Liver (tissue), 9 donors: ENCODE data around the gene ORC2. TPM values are rescaled to one million over a fixed set of nuclear protein-coding genes. Genes with fewer than 3 reads are reported as not detected.

ENCODE experiments used
- DNase-seq: peaks from one replicate; pipeline ENCODE4 v3.0.0-alpha.2; 2017; ENCODE audit warnings: low spot score
- H3K27ac ChIP-seq, 2 donors: one replicate each; pipeline ENCODE4 v1.7.0; 2013; ENCODE audit warnings: inconsistent platforms in 2 of 2, low read length in 2 of 2, control low read depth in 1 of 2, low read depth in 1 of 2, mild to moderate bottlenecking in 1 of 2
- H3K27me3 ChIP-seq, 4 donors: one replicate each; pipeline versions ENCODE4 v1.6.1 to v1.7.0; 2013; ENCODE audit warnings: low read length in 3 of 4, inconsistent platforms in 1 of 4, mild to moderate bottlenecking in 1 of 4, moderate library complexity in 1 of 4; ENCODE audit not compliant: control insufficient read depth in 4 of 4, insufficient read depth in 4 of 4
- H3K36me3 ChIP-seq, 4 donors: one replicate each; pipeline versions ENCODE4 v1.6.1 to v1.7.0; 2013; ENCODE audit warnings: low read length in 3 of 4, mild to moderate bottlenecking in 3 of 4, low read depth in 1 of 4, moderate library complexity in 1 of 4; ENCODE audit not compliant: control insufficient read depth in 4 of 4, insufficient read depth in 3 of 4
- H3K4me1 ChIP-seq, 4 donors: one replicate each; pipeline versions ENCODE4 v1.6.1 to v1.7.0; 2013; ENCODE audit warnings: low read length in 3 of 4, mild to moderate bottlenecking in 3 of 4, moderate library complexity in 1 of 4; ENCODE audit not compliant: control insufficient read depth in 4 of 4, insufficient read depth in 4 of 4
- H3K4me3 ChIP-seq, 3 donors: one replicate each; pipeline versions ENCODE4 v1.6.1 to v1.7.0; 2013; ENCODE audit warnings: low read length in 3 of 3, control low read depth in 1 of 3, low read depth in 1 of 3, mild to moderate bottlenecking in 1 of 3
- H3K9ac ChIP-seq, 2 donors: one replicate each; pipeline ENCODE4 v1.7.0; 2013; ENCODE audit warnings: low read length in 2 of 2, mild to moderate bottlenecking in 2 of 2, moderate library complexity in 2 of 2, control low read depth in 1 of 2, low read depth in 1 of 2
- H3K9me3 ChIP-seq, 4 donors: one replicate each; pipeline versions ENCODE4 v1.6.1 to v1.7.0; 2013; ENCODE audit warnings: low read length in 3 of 4; ENCODE audit not compliant: control insufficient read depth in 4 of 4
- ATF3 ChIP-seq: IDR thresholded peaks from 2 replicates; pipeline ENCODE4 v1.6.1; 2016; ENCODE audit warnings: antibody characterized with exemption
- CTCF ChIP-seq: fragments of 150-350 bp; IDR thresholded peaks from 2 replicates; pipeline ENCODE4 v1.5.1; 2017; ENCODE audit warnings: improper control_type of control experiment, low read depth, low read length; ENCODE audit not compliant: missing input control
- EGR1 ChIP-seq, 2 donors: IDR thresholded peaks; 2 replicates each; pipeline ENCODE4 v1.6.1; 2016 to 2018; ENCODE audit warnings: antibody characterized with exemption in 2 of 2, low read depth in 2 of 2
- FOXA1 ChIP-seq: IDR thresholded peaks from 2 replicates; pipeline ENCODE4 v1.6.1; 2016; ENCODE audit warnings: antibody characterized with exemption
- FOXA2 ChIP-seq: IDR thresholded peaks from 2 replicates; pipeline ENCODE4 v1.6.1; 2016; ENCODE audit warnings: antibody characterized with exemption
- GABPA ChIP-seq, 2 donors: IDR thresholded peaks in 1 of 2; conservative IDR thresholded peaks in 1 of 2; 2 replicates each; pipeline ENCODE4 v1.6.1; 2016; ENCODE audit warnings: antibody characterized with exemption in 2 of 2, mild to moderate bottlenecking in 1 of 2, moderate library complexity in 1 of 2
- HNF4A ChIP-seq, 2 donors: conservative IDR thresholded peaks; 2 replicates each; pipeline ENCODE4 v1.6.1; 2016; ENCODE audit warnings: antibody characterized with exemption in 2 of 2, mild to moderate bottlenecking in 2 of 2
- HNF4G ChIP-seq: IDR thresholded peaks from 2 replicates; pipeline ENCODE4 v1.6.1; 2016; ENCODE audit warnings: antibody characterized with exemption
- JUND ChIP-seq, 2 donors: IDR thresholded peaks; 2 replicates each; pipeline ENCODE4 v1.6.1; 2016; ENCODE audit warnings: antibody characterized with exemption in 2 of 2
- MAX ChIP-seq: IDR thresholded peaks from 2 replicates; pipeline ENCODE4 v1.6.1; 2016; ENCODE audit warnings: antibody characterized with exemption
- NR2F2 ChIP-seq: IDR thresholded peaks from 2 replicates; pipeline ENCODE4 v1.6.1; 2016; ENCODE audit warnings: antibody characterized with exemption
- RAD21 ChIP-seq, 2 donors: IDR thresholded peaks; 2 replicates each; pipeline ENCODE4 v1.6.1; 2016; ENCODE audit warnings: antibody characterized with exemption in 2 of 2, mild to moderate bottlenecking in 2 of 2
- REST ChIP-seq: IDR thresholded peaks from 2 replicates; pipeline ENCODE4 v1.6.1; 2016; ENCODE audit warnings: antibody characterized with exemption, mild to moderate bottlenecking
- RXRA ChIP-seq, 2 donors: IDR thresholded peaks; 2 replicates each; pipeline ENCODE4 v1.6.1; 2017 to 2018; ENCODE audit warnings: antibody characterized with exemption in 2 of 2, mild to moderate bottlenecking in 1 of 2
- SP1 ChIP-seq: IDR thresholded peaks from 2 replicates; pipeline ENCODE4 v1.6.1; 2018; ENCODE audit warnings: antibody characterized with exemption, mild to moderate bottlenecking
- TAF1 ChIP-seq: conservative IDR thresholded peaks from 2 replicates; pipeline ENCODE4 v1.6.1; 2016; ENCODE audit warnings: antibody characterized with exemption, mild to moderate bottlenecking
- YY1 ChIP-seq: IDR thresholded peaks from 2 replicates; pipeline ENCODE4 v1.6.1; 2016; ENCODE audit warnings: antibody characterized with exemption, mild to moderate bottlenecking
- ZBTB33 ChIP-seq: IDR thresholded peaks from 2 replicates; pipeline ENCODE4 v1.6.1; 2016; ENCODE audit warnings: antibody characterized with exemption
- WGBS: extraction: QIAGEN DNeasy Blood & Tissue Kit; methylation state at CpG from one replicate; pipeline ENCODE4 v1.1.7; 2013; 5-methylcytosine and 5-hydroxymethylcytosine counted together
- polyA plus RNA-seq, 2 donors: library from polyadenylated mRNA; stranded (reverse) in 1 of 2; unstranded in 1 of 2; fragments of 200-250 nt in 1 of 2; fragments of >200 nt in 1 of 2; fragmentation: Nextera tagmentation in 1 of 2; extraction: Ambion mirVana in 1 of 2; gene quantifications; one replicate each; pipeline versions ENCODE4 v1.2.1 to v1.2.3, GENCODE V29; 2013 to 2015
- total RNA-seq, 2 donors: library from RNA; depleted of rRNA; stranded (reverse); fragments of >200 nt; gene quantifications; one replicate each; pipeline ENCODE4 v1.2.3, GENCODE V29; 2014
- donor health status: healthy.
- donor health status: healthy.
- donor health status: healthy.
- donor health status: healthy.
- donor health status: healthy.

The ORC2 gene
- total and polyA plus RNA-seq, 4 donors, result 2.0 to 13.2 (median 11.6) TPM

- TF ChIP-seq ATF3 (no peak), MAX (no peak), YY1 (no peak)
These were observed 18.1 kb downstream of the ORC2 start (continued) for GRCh38 chr2:200945395-200945729.

GRCh38 chr2:200944467-200945394, 18.7 kb downstream of the ORC2 start:
- no peak for DNase-seq
- Histone ChIP-seq H3K4me1 (no peaks in the 10 kb centered on the region), H3K9ac (no peak overlapping the region), H3K27ac (no peak overlapping the region), H3K4me3 (no peak overlapping the region), H3K27me3 (no peaks in the 10 kb centered on the region), H3K9me3 (no peaks in the 10 kb centered on the region), H3K36me3 (peaks cover 4 to 48% (median 33%) of the 10 kb centered on the region in 4 donors)
- TF ChIP-seq EGR1 (IDR thresholded peaks at IDR 0.05; ENCODE audit: low read depth in 2 of 2) (no peak), ATF3 (no peak), FOXA2 (no peak), JUND (IDR thresholded peaks at IDR 0.05) (no peak), TAF1 (no peak), CTCF (no peak), ZBTB33 (no peak), RXRA (IDR thresholded peaks at IDR 0.05) (no peak), RAD21 (IDR thresholded peaks at IDR 0.05) (no peak), SP1 (no peak), FOXA1 (no peak), REST (no peak), HNF4G (no peak), NR2F2 (no peak), GABPA (IDR thresholded peaks at IDR 0.05 in 1 of 2, conservative IDR thresholded peaks at IDR 0.05 in 1 of 2) (no peak), MAX (no peak), YY1 (no peak), HNF4A (conservative IDR thresholded peaks at IDR 0.05) (no peak)
- WGBS, result 93% methylated on average over 12 of the region's 12 CpGs
